ENCODE results near the gene NDST3.

NDST3 gene

DNA sequence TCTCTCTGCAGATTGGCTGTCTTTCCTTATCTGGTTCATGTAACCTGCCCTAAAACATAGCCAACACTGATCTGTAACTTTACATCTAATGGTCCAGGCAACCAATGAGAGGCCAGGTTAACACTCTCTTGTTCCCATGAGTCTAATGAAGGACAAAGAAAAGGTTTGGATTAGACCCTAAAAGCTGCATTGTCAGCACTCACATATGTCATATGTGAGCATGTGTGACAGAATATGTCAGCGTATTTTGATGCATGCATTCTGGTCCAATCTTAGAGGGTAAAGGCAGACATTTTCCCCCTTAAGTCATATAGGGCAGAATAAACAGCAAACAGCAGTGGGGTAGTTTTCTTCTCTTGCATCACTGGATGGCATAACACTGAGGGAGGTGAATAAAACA, 3.7 kb downstream of the NDST3 start:
- peaks cover 39% of the 10 kb centered on the region for H3K27me3 ChIP-seq (ENCODE audit: insufficient read depth, poor library complexity, severe bottlenecking)
- TF ChIP-seq, protein P1, sequence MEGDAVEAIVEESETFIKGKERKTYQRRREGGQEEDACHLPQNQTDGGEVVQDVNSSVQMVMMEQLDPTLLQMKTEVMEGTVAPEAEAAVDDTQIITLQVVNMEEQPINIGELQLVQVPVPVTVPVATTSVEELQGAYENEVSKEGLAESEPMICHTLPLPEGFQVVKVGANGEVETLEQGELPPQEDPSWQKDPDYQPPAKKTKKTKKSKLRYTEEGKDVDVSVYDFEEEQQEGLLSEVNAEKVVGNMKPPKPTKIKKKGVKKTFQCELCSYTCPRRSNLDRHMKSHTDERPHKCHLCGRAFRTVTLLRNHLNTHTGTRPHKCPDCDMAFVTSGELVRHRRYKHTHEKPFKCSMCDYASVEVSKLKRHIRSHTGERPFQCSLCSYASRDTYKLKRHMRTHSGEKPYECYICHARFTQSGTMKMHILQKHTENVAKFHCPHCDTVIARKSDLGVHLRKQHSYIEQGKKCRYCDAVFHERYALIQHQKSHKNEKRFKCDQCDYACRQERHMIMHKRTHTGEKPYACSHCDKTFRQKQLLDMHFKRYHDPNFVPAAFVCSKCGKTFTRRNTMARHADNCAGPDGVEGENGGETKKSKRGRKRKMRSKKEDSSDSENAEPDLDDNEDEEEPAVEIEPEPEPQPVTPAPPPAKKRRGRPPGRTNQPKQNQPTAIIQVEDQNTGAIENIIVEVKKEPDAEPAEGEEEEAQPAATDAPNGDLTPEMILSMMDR (IDR thresholded peaks at IDR 0.05; ENCODE audit: poor library complexity, severe bottlenecking): no peak
- no peak for ATAC-seq (ENCODE audit: low read depth)
- no peaks in the 10 kb centered on the region for H3K36me3 ChIP-seq (ENCODE audit: low read depth)
- DNase-seq (ENCODE audit: low spot score): no peak
- H3K27ac ChIP-seq (ENCODE audit: poor library complexity, severe bottlenecking): no peak overlapping the region
- H3K9me3 ChIP-seq (ENCODE audit: severe bottlenecking): no peaks in the 10 kb centered on the region
- H3K4me1 ChIP-seq (ENCODE audit: insufficient read depth, poor library complexity, severe bottlenecking): no peaks in the 10 kb centered on the region
- no peak overlapping the region for H3K4me3 ChIP-seq (ENCODE audit: severe bottlenecking)

DNA sequence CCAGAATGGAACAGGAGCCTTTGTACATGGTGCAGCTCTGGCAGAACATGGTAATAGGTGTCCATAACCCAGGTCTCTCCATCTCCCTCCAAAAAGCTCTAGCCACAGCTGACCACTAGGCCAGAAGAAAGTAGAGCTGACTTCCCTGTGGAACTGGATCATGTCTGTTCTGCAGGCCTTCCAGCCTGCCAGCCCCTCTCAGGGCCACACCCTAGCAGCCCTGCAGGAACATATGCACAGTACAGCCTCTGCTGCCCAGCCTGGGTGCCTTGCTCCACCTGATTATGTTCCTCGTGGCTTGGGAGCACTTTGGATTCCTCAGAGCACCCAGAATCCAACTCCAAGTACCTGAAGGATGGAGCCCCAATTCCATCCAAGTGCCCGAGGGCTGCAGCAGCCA, 12.0 kb downstream of the NDST3 start:
- peaks cover 5% of the 10 kb centered on the region for H3K27me3 ChIP-seq (ENCODE audit: insufficient read depth, poor library complexity, severe bottlenecking)
- no peak for ATAC-seq (ENCODE audit: low read depth)

DNA sequence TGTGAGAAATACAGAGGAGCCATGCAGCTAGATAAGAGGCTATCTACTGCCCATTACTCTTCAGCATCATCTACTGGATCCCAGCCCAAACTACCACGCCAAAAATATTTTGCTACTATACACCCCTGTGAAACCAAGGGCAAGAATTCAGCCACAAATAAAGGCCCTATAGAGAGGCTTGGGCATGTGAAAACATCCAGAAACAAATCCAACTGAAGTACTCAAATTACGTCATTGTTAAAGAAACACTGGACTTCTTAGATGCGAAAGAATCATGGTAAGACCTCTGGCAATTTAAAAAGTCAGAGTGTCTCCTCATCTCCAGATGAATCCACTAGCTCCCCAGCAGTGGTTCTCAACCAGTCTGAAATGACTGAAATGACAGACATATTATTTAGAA, 12.8 kb downstream of the NDST3 start:
- no peaks in the 10 kb centered on the region for H3K9me3 ChIP-seq (ENCODE audit: severe bottlenecking)
- H3K27me3 ChIP-seq (ENCODE audit: insufficient read depth, poor library complexity, severe bottlenecking): peaks cover 5% of the 10 kb centered on the region
- DNase-seq (ENCODE audit: low spot score) (no peak), ATAC-seq (ENCODE audit: low read depth) (no peak)
- H3K4me1 ChIP-seq (ENCODE audit: insufficient read depth, poor library complexity, severe bottlenecking): no peaks in the 10 kb centered on the region
- TF ChIP-seq, protein P1 (IDR thresholded peaks at IDR 0.05; ENCODE audit: poor library complexity, severe bottlenecking): no peak
- H3K27ac ChIP-seq (ENCODE audit: poor library complexity, severe bottlenecking): no peak overlapping the region
- no peak overlapping the region for H3K4me3 ChIP-seq (ENCODE audit: severe bottlenecking)
- no peaks in the 10 kb centered on the region for H3K36me3 ChIP-seq (ENCODE audit: low read depth)

More for the DNA sequence above, 12.0 kb downstream of the NDST3 start:
- Histone ChIP-seq H3K36me3 (ENCODE audit: low read depth) (no peaks in the 10 kb centered on the region), H3K9me3 (ENCODE audit: severe bottlenecking) (no peaks in the 10 kb centered on the region), H3K4me3 (ENCODE audit: severe bottlenecking) (no peak overlapping the region), H3K27ac (ENCODE audit: poor library complexity, severe bottlenecking) (no peak overlapping the region), H3K4me1 (ENCODE audit: insufficient read depth, poor library complexity, severe bottlenecking) (no peaks in the 10 kb centered on the region)
- TF ChIP-seq, protein P1 (IDR thresholded peaks at IDR 0.05; ENCODE audit: poor library complexity, severe bottlenecking): no peak
- DNase-seq (ENCODE audit: low spot score): no peak

DNA sequence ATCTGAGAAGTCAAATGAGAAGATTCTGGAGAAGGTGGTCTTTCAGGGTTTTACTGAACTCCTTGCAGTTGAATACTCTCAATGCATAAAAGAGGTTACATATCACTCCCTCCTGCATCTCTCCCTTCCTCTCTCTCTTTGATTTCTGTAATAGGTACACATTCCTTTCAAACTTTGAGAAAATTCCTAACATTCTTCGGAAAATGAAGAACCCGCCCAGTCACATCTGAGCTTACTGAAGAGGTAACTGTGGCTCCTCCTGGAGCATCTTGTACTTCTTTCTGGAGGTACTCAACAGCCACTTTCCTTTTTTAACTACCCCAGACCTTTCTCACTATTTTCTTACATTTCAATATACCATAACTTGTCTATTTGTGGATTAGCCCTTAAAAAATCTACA, 24.7 kb downstream of the NDST3 start:
- Histone ChIP-seq H3K4me1 (ENCODE audit: insufficient read depth, poor library complexity, severe bottlenecking) (no peaks in the 10 kb centered on the region), H3K27ac (ENCODE audit: poor library complexity, severe bottlenecking) (no peak overlapping the region), H3K4me3 (ENCODE audit: severe bottlenecking) (no peak overlapping the region), H3K27me3 (ENCODE audit: insufficient read depth, poor library complexity, severe bottlenecking) (peaks cover 2% of the 10 kb centered on the region), H3K9me3 (ENCODE audit: severe bottlenecking) (no peaks in the 10 kb centered on the region), H3K36me3 (ENCODE audit: low read depth) (no peaks in the 10 kb centered on the region)
- DNase-seq (ENCODE audit: low spot score) (no peak), ATAC-seq (ENCODE audit: low read depth) (no peak)
- TF ChIP-seq, protein P1 (IDR thresholded peaks at IDR 0.05; ENCODE audit: poor library complexity, severe bottlenecking): no peak

DNA sequence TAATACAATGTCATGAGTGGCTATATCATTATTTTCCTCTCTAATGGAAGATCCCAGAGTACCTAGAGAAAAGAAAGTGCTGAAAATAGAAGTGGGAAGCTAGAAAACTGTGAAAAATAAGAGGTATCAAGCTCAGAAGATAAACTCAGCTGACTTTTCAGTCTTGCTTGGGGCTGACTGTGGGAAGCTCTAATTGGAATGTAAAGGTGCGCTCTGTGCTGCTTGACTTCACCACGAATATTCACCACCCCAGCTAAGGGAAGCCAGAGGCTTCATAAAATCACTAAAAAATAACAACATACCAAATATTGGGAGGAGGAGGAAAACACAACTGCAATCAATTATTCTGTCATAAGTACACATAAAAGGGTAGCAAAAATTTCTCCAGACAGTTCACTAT, 25.1 kb downstream of the NDST3 start:
- Histone ChIP-seq H3K27ac (ENCODE audit: poor library complexity, severe bottlenecking) (no peak overlapping the region), H3K9me3 (ENCODE audit: severe bottlenecking) (no peaks in the 10 kb centered on the region), H3K4me1 (ENCODE audit: insufficient read depth, poor library complexity, severe bottlenecking) (no peaks in the 10 kb centered on the region), H3K27me3 (ENCODE audit: insufficient read depth, poor library complexity, severe bottlenecking) (peaks cover 2% of the 10 kb centered on the region), H3K4me3 (ENCODE audit: severe bottlenecking) (no peak overlapping the region), H3K36me3 (ENCODE audit: low read depth) (no peaks in the 10 kb centered on the region)
- ATAC-seq (ENCODE audit: low read depth): no peak
- DNase-seq (ENCODE audit: low spot score): no peak
- TF ChIP-seq, protein P1 (IDR thresholded peaks at IDR 0.05; ENCODE audit: poor library complexity, severe bottlenecking): no peak

All from RWPE2 (cell line).